Activated naive CD4-positive, alpha-beta T cell treated with anti-CD3 and anti-CD28 coated beads, Interleukin-2, amount 50 U/mL, for 16 hours (primary cell): ENCODE results near the gene KLF1.
A peak's percentile ranks its signal among the peaks of the same experiment; 100 is the strongest.
"Not testable (repeated sequence)": the region's sequence is repeated elsewhere in the genome, so short reads cannot be mapped to it uniquely, and the experiment has no call there.

Source experiments
- DNase-seq: peaks from one replicate; pipeline ENCODE4 v3.0.0-alpha.2; 2020

The KLF1 gene

DNA sequence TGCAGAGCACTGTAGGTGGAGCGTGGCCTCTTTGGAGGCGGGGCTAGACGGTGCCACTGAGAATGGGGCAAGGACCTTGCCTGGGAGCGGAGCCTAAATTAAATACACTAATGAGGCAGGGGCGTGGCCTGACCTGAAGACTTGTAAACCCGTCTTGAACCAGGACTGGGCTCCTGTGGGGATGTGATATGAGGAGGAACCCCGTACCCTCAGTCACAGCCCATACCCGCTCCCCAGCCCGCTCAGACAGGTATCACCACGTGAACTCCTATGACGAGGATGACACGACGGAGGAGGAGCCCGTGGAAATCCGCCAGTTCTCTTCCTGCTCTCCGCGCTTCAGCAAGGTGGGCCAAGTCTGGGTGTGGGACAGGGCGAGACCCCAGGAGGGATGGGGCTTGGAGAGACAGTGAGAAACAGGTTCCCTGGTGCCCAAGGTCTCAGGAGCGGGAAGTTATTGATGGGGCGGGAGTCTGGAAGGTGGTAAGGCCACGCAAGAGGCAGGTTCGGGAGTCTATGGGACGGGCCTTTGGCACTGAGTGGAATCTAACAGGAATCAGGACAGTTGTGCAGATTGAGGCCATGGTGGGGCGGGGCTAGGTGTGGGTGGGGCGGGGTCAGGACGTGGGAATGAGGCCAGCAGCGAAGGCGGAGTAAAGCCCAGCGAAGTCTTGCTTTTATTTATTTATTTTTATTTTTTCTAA lies 20.4 kb downstream of the KLF1 start:
- no peak for DNase-seq

GRCh38 chr19:12865746-12866415 lies 21.1 kb downstream of the KLF1 start:
- no peak for DNase-seq

GRCh38 chr19:12864721-12865715 lies 22.0 kb downstream of the KLF1 start:
- no peak for DNase-seq

DNA sequence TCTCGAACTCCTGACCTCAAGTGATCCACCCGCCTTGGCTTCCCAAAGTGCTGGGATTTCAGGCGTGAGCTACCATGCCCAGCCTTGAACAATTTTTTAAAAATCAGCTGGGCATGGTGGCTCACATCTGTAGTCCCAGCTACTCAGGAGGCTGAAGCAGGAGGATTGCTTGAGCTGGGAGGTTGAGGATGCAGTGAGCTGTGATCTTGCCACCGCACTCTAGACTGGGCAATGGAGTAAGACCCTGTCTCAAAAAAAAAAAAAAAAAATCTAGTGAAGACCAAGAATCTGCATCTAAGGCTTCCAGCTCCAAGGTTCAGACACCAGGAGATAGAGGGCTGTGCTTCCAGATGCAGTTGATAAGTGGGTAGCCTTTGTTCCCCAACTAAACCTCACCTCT lies 22.9 kb downstream of the KLF1 start:
- no peak for DNase-seq

DNA sequence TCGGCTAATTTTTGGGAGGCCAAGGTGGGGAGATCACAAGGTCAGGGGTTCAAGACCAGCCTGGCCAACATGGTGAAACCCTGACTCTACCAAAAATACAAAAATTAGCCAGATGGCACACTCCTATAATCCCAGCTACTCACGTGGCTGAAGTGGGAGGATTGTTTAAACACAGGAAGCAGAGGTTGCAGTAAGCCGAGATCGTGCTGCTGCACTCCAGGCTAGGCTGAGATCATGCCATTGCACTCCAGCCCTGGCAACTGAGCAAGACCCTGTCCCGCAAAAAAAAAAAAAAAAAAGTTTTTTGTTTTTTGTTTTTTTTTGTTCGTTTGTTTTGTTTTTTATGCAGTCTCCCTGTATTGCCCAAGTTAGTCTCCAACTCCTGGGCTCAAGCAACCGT lies 27.5 kb downstream of the KLF1 start:
- no peak for DNase-seq

- DNase-seq: no peak
These were observed 28.7 kb downstream of the KLF1 start for GRCh38 chr19:12858041-12858928.

DNA sequence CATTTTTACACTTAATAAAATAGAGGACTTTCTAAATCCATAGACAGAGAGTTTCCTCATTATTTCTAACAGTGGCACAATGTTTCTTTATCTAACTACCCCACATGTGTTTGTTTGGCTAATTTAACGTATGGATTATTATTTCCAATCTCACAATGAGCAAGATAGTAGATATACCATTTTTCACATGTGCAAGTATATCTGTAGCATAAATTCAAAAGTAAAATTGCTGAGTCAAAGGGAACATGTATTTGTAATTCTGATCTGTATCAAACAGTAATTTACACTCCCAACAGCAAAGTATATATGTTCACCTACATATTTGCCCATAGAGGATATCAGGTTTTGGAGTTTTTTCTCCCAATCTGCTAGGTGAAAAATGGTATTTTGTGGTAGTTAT lies 30.3 kb downstream of the KLF1 start:
- DNase-seq: no peak

DNA sequence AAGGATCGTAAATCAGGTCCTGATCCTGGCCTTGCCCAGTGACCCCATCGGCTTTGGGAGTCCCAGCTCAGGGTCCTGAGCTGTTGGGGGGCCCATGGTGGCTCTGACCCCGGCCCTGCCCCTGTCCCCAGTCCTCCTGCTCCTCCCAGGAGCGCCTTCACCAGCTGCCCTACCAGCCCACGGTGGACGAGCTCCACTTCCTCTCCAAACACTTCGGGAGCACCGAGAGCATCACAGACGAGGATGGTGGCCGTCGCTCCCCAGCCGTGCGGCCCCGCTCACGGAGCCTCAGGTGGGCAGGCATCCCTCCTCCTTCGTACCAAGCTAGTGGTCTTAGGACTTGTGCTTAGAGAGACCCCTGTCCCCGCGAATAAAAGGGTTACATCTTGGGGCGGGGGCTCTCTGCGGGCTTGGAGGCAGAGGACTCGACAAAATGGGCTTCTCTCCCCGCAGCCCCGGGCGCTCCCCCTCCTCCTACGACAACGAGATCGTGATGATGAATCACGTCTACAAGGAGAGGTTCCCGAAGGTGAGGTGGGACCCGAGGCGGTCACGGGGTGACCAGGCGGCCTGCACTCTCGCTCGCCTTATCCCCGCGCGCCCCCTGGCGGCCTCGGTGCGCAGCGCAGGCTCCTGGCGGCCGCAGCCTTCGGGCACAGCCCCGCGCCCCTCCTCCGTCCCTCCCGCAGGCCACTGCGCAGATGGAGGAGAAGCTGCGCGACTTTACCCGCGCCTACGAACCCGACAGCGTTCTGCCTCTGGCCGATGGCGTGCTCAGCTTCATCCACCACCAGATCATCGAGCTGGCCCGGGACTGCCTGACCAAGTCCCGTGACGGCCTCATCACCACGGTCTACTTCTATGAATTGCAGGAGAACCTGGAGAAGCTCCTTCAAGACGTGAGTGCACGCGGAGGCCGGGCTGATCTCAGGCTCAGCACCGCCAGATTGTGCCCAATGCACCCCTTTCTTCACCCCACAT lies 39.6 kb downstream of the KLF1 start:
- peak; percentile 84 for DNase-seq

DNA sequence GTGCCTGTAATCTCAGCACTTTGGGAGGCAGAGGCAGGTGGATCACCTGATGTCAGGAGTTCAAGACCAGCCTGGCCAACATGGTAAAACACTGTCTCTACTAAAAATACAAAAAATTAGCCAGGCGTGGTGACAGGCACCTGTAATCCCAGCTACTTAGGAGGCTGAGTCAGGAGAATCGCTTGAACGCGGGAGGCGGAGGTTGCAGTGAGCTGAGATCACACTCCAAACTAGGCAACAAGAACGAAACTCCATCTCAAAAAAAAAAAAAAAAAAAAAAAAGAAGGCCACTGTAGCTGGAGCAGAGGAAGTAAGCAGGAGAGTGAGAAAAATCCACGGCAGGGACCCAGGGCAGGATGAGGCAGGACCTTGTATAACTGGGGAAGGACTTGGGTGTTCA lies 40.4 kb downstream of the KLF1 start:
- not testable (repeated sequence) for DNase-seq

- DNase-seq: no peak
These were observed 42.8 kb downstream of the KLF1 start for GRCh38 chr19:12843999-12844732.

GRCh38 chr19:12843328-12843727 lies 43.7 kb downstream of the KLF1 start:
- DNase-seq: no peak

DNA sequence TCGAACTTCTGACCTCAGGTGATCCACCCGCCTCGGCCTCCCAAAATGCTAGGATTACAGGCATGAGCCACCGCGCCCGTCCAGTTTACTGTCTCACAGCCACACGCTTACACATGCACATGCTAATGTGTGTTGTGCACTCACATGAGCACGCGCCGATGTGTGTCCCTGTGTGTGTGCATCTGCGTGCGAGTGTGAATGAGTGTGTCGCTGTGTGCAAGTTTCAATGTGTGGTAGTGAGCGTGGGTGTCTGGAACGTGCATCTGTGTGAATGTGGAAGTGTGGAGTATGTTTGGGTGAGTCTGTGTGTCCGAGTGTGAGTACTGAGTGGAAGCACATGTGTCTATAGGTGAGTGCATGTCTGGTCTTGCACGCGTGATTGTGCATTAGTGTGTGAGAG lies 44.5 kb downstream of the KLF1 start:
- DNase-seq: no peak

DNA sequence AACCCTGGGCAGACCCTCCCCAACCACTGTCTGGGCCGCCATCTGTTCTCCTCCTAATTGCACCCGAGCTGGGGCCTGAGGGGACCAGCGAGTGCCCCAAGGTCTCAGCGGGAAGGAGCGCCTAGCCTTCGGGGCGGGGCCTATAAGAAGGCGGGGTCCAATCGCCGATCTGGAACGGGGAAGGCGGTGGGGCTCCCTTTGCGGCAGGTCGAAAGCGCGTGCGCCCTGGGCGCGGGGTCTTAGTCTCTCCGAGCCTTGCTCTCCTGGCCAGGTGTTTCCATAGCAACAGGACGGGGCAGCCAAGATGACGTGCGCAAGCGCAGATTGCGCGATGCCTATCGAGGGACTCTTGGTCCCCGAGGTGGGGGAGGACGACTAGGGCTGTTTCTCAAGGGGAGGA lies 45.9 kb downstream of the KLF1 start:
- DNase-seq: peak; percentile 20

DNA sequence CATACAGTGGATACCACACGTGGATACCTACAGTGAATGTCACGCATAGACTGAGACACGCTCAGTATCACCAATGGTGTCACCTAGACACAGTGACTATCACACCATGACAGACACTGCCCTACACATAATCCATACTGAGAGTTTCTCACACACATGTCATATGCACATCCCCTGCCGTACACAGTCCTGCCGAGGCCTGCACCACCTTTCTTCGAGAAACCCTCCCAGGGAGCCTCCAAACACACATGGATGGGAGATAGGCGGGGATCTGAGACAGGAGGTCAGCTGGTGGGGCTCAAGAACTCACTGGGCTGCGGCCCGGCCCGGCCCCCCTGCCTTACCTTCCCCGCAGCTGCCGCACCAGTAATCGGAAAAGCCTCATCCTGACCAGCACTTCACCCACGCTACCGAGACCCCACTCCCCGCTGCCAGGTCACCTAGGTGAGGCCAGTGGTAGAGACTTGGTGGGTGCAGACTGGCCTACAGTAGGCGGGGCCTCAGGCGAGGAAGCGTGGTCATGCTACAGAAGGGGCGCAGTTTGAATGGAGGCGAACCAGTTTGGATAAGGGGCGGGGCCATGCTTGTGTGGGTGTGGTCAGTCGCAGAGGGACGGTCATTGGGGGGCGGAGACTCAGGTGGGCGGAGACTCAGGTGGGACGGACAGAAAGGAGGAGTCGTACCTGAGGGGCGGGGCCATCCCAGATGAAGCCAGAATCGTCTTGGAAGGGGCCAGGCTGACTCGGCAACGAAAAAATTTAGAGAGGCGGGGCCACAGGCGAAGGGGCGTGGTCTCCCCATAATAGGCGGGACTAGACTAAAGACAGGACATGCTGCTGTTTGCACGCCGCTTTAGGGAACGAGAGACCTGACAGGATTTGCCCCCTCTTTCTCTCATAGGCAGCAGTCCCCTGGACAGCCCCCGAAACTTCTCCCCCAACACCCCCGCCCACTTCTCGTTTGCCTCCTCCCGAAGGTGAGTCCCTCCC lies 46.6 kb downstream of the KLF1 start:
- DNase-seq: peak; percentile 35

- DNase-seq: peak; percentile 22
These were observed 47.9 kb downstream of the KLF1 start for GRCh38 chr19:12838886-12839756.

- DNase-seq: peak; percentile 59
These were observed 48.7 kb downstream of the KLF1 start, which contains the start of gene MAST1 for GRCh38 chr19:12838182-12838885. TSS of gene MAST1 (plus strand) at chr19:12838515. CDS start at chr19:12838573, 58 bp downstream.

DNA sequence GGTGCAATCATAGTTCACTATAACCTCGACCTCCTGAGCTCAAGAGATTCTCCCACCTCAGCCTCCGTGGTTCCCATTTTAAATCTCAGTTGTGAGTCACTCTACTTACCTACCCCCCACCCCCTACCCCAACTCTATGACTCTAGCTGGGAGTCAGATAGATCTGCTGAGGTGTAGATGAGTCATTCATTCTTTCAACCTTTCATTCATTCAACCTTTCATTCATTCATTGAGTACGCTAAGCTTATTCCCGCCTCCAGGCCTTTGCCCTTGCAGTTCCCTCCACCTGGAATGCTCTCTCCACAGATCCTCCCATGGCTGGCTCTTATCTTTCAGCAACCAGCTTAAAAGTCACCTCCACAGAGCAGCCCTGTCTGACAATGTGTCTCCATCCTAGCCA lies 49.8 kb downstream of the KLF1 start:
- no peak for DNase-seq
